ENCODE data around the gene C5orf15.

Gene C5orf15

DNA sequence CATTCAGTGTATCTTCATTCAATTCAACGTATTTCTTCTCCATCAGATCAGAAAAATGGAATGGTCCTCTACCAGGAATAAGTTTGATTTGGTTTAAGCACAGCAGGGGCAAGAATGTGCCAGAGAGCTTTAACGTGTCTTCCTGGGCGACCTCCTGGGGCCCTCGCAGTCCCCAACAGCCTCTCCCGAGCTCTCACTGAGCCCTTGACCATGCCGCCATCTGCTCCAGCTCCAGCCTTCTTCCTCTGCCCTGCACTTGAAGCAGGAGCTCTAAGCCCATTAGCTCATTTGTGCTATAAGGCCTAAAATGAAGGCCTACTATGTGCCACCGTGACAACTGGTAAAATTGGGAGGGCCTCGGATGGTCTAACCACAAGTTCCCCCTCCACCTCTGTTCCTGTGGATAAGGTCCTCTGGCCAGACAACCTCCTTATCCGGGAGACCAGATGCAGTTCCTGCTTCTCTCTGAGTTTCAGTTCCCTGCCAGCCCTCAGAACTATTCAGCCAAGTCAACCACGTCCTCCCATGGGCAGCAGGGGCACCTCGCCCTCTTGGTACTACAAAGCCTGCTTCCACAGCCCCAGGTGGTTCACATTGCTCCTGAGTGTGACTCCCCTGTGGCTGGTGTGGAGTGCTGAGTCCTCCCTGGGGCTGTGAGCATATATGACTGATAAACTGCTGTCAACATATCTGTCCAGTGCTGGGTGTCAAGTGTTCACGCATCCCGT, 35.8 kb downstream of the C5orf15 start:
- no peak for TF ChIP-seq POLR2A (IDR thresholded peaks at IDR 0.05; ENCODE audit: low read depth, low read length)
- no peak for FAIRE-seq
- DNase-seq (ENCODE audit: insufficient read length, low spot score), result no peak

- DNase-seq (ENCODE audit: insufficient read length, low spot score) (no peak), FAIRE-seq (no peak)
- no peak for TF ChIP-seq POLR2A (IDR thresholded peaks at IDR 0.05; ENCODE audit: low read depth, low read length)
These were observed 36.9 kb downstream of the C5orf15 start for GRCh38 chr5:133931546-133931945.

GRCh38 chr5:133930813-133931090, 37.7 kb downstream of the C5orf15 start:
- DNase-seq (ENCODE audit: insufficient read length, low spot score), result no peak
- no peak for FAIRE-seq
- no peak for TF ChIP-seq POLR2A (IDR thresholded peaks at IDR 0.05; ENCODE audit: low read depth, low read length)

- DNase-seq (ENCODE audit: insufficient read length, low spot score) (peak; percentile 33), FAIRE-seq (no peak)
- TF ChIP-seq POLR2A (IDR thresholded peaks at IDR 0.05; ENCODE audit: low read depth, low read length), result no peak
These were observed 38.2 kb downstream of the C5orf15 start for GRCh38 chr5:133930061-133930812.

DNA sequence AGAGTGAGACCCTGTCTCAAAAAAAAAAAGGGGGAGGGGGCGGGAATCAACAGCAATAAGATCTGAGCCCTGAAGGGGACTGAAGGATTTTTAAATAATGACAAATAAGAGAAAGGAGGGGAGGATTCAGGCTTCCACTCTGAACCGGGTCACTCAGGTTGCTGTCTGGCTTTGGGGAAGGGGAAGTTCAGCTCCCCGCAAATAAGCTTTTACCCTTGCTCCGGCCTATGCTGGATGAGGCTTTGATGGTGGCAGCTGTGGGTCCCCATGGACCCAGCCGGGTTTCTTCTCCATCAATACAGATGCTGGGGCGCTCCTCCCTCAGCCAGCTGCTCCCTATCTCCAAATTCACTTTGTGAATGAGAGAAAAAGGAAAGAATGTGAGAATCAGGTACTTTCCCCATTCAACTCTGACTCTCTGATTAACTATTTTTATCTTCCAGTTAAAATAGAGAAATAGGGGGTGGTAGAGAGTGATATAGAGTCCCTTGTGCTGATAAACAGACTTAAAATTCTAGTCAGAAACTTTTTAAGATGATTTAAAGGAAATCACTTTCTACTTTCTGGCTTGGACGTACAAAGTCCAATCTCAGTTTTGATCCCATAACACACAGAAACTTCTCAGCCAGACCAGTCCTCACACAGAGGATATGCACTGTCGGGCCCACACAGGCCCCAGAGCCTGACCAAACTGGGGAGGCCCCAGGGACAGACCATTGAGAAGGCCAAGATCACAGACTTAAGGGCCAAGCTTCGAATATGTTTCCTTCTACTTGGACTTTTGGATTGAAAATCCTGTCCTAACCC, 39.6 kb downstream of the C5orf15 start:
- DNase-seq (ENCODE audit: insufficient read length, low spot score) (no peak), FAIRE-seq (no peak)
- no peak for TF ChIP-seq POLR2A (IDR thresholded peaks at IDR 0.05; ENCODE audit: low read depth, low read length)

DNA sequence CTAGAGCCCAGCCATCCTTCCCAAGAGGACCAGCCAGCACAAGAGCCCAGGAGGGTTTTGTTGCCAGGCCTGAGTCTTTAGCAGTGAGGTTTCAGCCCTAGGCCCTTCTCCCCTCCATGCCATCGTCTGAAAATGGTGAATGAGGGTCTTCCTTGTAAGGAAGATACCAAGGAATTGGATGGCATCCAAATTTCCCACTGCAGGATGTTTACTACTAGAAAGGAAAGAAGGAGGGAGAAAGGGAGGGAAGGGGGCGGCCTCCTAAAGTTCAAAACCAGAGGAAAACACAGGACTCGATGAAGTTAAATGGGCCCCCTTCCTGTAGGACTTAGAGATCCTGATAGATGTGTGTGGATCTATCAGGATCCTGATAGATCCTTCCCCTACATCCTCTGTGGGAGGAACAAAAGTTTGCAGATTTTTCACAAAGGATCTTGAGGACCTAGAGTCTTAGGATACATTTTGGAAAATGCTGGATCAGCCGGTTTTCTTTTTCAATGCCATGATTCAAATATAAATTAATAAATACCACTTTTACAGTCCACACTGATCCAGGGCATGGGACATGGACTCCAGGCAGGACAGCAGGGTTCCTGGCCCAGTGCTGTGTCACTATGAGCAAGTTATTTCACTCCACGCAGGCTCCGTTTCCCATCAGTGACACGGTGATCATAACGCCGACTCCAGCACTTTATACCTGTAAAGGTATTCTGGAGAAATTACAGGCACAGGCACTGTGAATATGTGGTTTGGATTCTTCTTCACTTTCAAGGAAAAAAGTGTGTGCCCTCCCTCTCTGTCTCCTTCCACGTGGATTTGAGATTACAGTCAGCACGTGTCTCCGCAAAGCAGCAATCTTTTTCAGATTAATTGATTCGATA, 40.9 kb downstream of the C5orf15 start:
- no peak for FAIRE-seq
- no peak for TF ChIP-seq POLR2A (IDR thresholded peaks at IDR 0.05; ENCODE audit: low read depth, low read length)
- no peak for DNase-seq (ENCODE audit: insufficient read length, low spot score)

GRCh38 chr5:133926489-133927299, 41.7 kb downstream of the C5orf15 start:
- no peak for DNase-seq (ENCODE audit: insufficient read length, low spot score)
- no peak for TF ChIP-seq POLR2A (IDR thresholded peaks at IDR 0.05; ENCODE audit: low read depth, low read length)
- FAIRE-seq, result no peak

GRCh38 chr5:133925866-133926488, 42.4 kb downstream of the C5orf15 start:
- no peak for DNase-seq (ENCODE audit: insufficient read length, low spot score)
- no peak for TF ChIP-seq POLR2A (IDR thresholded peaks at IDR 0.05; ENCODE audit: low read depth, low read length)
- FAIRE-seq, result no peak

GRCh38 chr5:133925269-133925668, 43.2 kb downstream of the C5orf15 start:
- FAIRE-seq (no peak), DNase-seq (ENCODE audit: insufficient read length, low spot score) (no peak)
- TF ChIP-seq POLR2A (IDR thresholded peaks at IDR 0.05; ENCODE audit: low read depth, low read length), result no peak

- no peak for DNase-seq (ENCODE audit: insufficient read length, low spot score)
- no peak for FAIRE-seq
These were observed 44.1 kb downstream of the C5orf15 start for GRCh38 chr5:133924221-133924920.

DNA sequence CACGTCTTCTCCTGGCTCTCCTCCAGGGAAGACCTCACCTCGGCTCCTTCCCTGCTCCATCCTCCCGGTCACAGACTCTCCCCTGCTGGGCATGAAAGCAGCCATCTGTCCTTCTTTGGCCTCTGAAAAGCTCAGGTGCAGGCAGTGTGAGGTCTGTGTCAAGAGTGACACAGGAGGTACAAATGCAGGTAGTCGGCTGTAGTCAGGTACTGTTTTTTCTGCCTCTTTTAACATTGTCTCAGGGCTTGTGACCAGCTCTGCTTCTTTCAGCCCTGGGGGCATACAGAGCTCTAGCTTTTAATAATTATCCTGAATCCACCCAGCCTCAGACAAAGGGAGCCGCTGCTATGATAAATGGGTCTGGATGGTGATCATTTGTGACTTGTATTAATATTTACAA, 46.4 kb downstream of the C5orf15 start:
- FAIRE-seq (no peak), DNase-seq (ENCODE audit: insufficient read length, low spot score) (no peak)
- no peak for TF ChIP-seq POLR2A (IDR thresholded peaks at IDR 0.05; ENCODE audit: low read depth, low read length)

More at GRCh38 chr5:133924221-133924920, 44.1 kb downstream of the C5orf15 start:
- no peak for TF ChIP-seq POLR2A (IDR thresholded peaks at IDR 0.05; ENCODE audit: low read depth, low read length)

- TF ChIP-seq POLR2A (IDR thresholded peaks at IDR 0.05; ENCODE audit: low read depth, low read length), result no peak
These were observed 47.4 kb downstream of the C5orf15 start for GRCh38 chr5:133921069-133921468.

More at GRCh38 chr5:133921069-133921468, 47.4 kb downstream of the C5orf15 start:
- DNase-seq (ENCODE audit: insufficient read length, low spot score) (no peak), FAIRE-seq (no peak)
